IMR-90 (cell line): ENCODE measurements around the gene LHFPL3. TPM values are rescaled to one million over a fixed set of nuclear protein-coding genes. Genes with fewer than 3 reads are reported as not detected.

Source experiments
- ATAC-seq: fragments of 200-7000 bp; cut with Tn5 transposase; 2 replicates; pipeline ENCODE4 v1.9.1; 2020; ENCODE audit warnings: low read depth, mild to moderate bottlenecking, moderate library complexity
- Bru-seq: library from RNA; stranded (reverse); fragments of 400-500 nt; gene quantifications from one replicate; lab custom pipeline; 2021; lab: Mats Ljungman, UMichigan
- BruChase-seq, 2 experiments: library from RNA; stranded (reverse); fragments of 400-500 nt; gene quantifications; one replicate each; lab custom pipeline; 2021; lab: Mats Ljungman, UMichigan
- BruUV-seq: library from RNA; stranded (reverse); fragments of 400-500 nt; replicated peaks from 2 replicates; lab custom pipeline; 2021; lab: Mats Ljungman, UMichigan
- CTCF ChIA-PET: fragments of 300-600 bp; formaldehyde crosslinking; extraction: SDS; loops from one replicate; lab custom pipeline; 2021; ENCODE audit warnings: antibody characterized with exemption; lab: Yijun Ruan, JAX
- POLR2A ChIA-PET: fragments of 300-600 bp; sonication (Branson Sonifier 250); formaldehyde crosslinking; loops from one replicate; lab custom pipeline; 2022; ENCODE audit warnings: antibody characterized with exemption; ENCODE audit not compliant: unreplicated experiment; lab: Charles Lee
- DNase-seq: peaks from one replicate; pipeline ENCODE4 v3.0.0; 2013
- H2AFZ ChIP-seq: replicated peaks from 2 replicates; pipeline ENCODE3; 2013; ENCODE audit warnings: low read length, mild to moderate bottlenecking; ENCODE audit not compliant: poor library complexity
- H2AK5ac ChIP-seq: 2 replicates; pipeline ENCODE4 v1.6.1; 2013; ENCODE audit warnings: low read depth, low read length, inconsistent platforms
- H2AK9ac ChIP-seq: replicated peaks from 2 replicates; pipeline ENCODE3; 2013; ENCODE audit warnings: mild to moderate bottlenecking, low read depth, low read length, moderate library complexity; ENCODE audit not compliant: poor library complexity
- H2BK120ac ChIP-seq: 2 replicates; pipeline ENCODE4 v1.6.1; 2013; ENCODE audit warnings: low read depth, low read length, inconsistent platforms
- H2BK15ac ChIP-seq: 3 replicates; pipeline ENCODE4 v1.6.1; 2013; ENCODE audit warnings: low read depth, low read length, inconsistent platforms
- H2BK20ac ChIP-seq: 2 replicates; pipeline ENCODE4 v1.6.1; 2013; ENCODE audit warnings: low read depth, mild to moderate bottlenecking, inconsistent platforms, low read length, moderate library complexity
- H2BK5ac ChIP-seq: 2 replicates; pipeline ENCODE4 v1.6.1; 2013; ENCODE audit warnings: mild to moderate bottlenecking, low read depth, low read length, inconsistent platforms; ENCODE audit not compliant: poor library complexity, severe bottlenecking
- H3K14ac ChIP-seq: replicated peaks from 2 replicates; pipeline ENCODE4 v1.6.1; 2013; ENCODE audit warnings: low read depth, low read length, inconsistent platforms
- H3K18ac ChIP-seq: 2 replicates; pipeline ENCODE4 v1.6.1; 2013; ENCODE audit warnings: low read depth, low read length, control low read depth
- H3K23ac ChIP-seq: 2 replicates; pipeline ENCODE4 v1.6.1; 2013; ENCODE audit warnings: low read depth, low read length, inconsistent platforms
- H3K27ac ChIP-seq: 2 replicates; pipeline ENCODE4 v1.5.1; 2013; ENCODE audit warnings: mild to moderate bottlenecking, control low read depth, low read length; ENCODE audit not compliant: insufficient read depth
- H3K27me3 ChIP-seq: 2 replicates; pipeline ENCODE4 v1.6.1; 2013; ENCODE audit warnings: low read length; ENCODE audit not compliant: control insufficient read depth, insufficient read depth
- H3K36me3 ChIP-seq: 2 replicates; pipeline ENCODE4 v1.6.1; 2013; ENCODE audit warnings: low read length, mixed read lengths; ENCODE audit not compliant: control insufficient read depth, insufficient read depth
- H3K4ac ChIP-seq: 2 replicates; pipeline ENCODE4 v1.6.1; 2013; ENCODE audit warnings: low read depth, low read length, inconsistent platforms
- H3K4me1 ChIP-seq: 2 replicates; pipeline ENCODE4 v1.6.1; 2013; ENCODE audit warnings: low read length, mixed read lengths; ENCODE audit not compliant: control insufficient read depth, insufficient read depth
- H3K4me2 ChIP-seq: 2 replicates; pipeline ENCODE4 v1.6.1; 2013; ENCODE audit warnings: low read depth, mild to moderate bottlenecking, control low read depth, low read length, moderate library complexity
- H3K4me3 ChIP-seq: 2 replicates; pipeline ENCODE4 v1.5.1; 2013; ENCODE audit warnings: low read depth, mild to moderate bottlenecking, control low read depth, low read length, moderate library complexity; ENCODE audit not compliant: insufficient read depth
- H3K56ac ChIP-seq: 2 replicates; pipeline ENCODE4 v1.6.1; 2013; ENCODE audit warnings: low read length, inconsistent platforms; ENCODE audit not compliant: insufficient read depth; ENCODE audit errors: extremely low read depth
- H3K79me1 ChIP-seq, 2 experiments: 2 replicates each; pipeline ENCODE4 v1.6.1; 2013; ENCODE audit warnings: low read length in 2 of 2, inconsistent platforms in 1 of 2, low read depth in 1 of 2
- H3K9ac ChIP-seq: 2 replicates; pipeline ENCODE4 v1.6.1; 2013; ENCODE audit warnings: low read depth, low read length, control low read depth
- H3K9me1 ChIP-seq: 2 replicates; pipeline ENCODE4 v1.6.1; 2013; ENCODE audit warnings: low read length, inconsistent platforms; ENCODE audit not compliant: insufficient read depth
- H3K9me3 ChIP-seq: 2 replicates; pipeline ENCODE4 v1.6.1; 2013; ENCODE audit warnings: low read length; ENCODE audit not compliant: control insufficient read depth, insufficient read depth
- H4K20me1 ChIP-seq: 2 replicates; pipeline ENCODE4 v1.6.1; 2013; ENCODE audit warnings: low read length, inconsistent platforms; ENCODE audit not compliant: insufficient read depth
- H4K5ac ChIP-seq: 2 replicates; pipeline ENCODE4 v1.6.1; 2013; ENCODE audit warnings: mild to moderate bottlenecking, low read depth, low read length, control low read depth
- H4K8ac ChIP-seq, 2 experiments: 2 replicates each; pipeline ENCODE4 v1.6.1; 2013; ENCODE audit warnings: low read depth in 2 of 2, low read length in 2 of 2, control low read depth in 1 of 2, inconsistent platforms in 1 of 2
- H4K91ac ChIP-seq: 2 replicates; pipeline ENCODE4 v1.6.1; 2013; ENCODE audit warnings: low read depth, low read length, inconsistent platforms; ENCODE audit not compliant: insufficient read depth
- BHLHE40 ChIP-seq: fragments of 150-350 bp; IDR thresholded peaks from 2 replicates; pipeline ENCODE4 v1.6.1; 2016; ENCODE audit warnings: mild to moderate bottlenecking, low read depth, low read length
- CEBPB ChIP-seq: IDR thresholded peaks from 2 replicates; pipeline ENCODE4 v1.6.1; 2012; ENCODE audit warnings: low read depth, low read length, improper control_type of control experiment
- CHD1 ChIP-seq: IDR thresholded peaks from 2 replicates; pipeline ENCODE4 v1.6.1; 2012; ENCODE audit warnings: low read depth, low read length, improper control_type of control experiment
- MXI1 ChIP-seq: IDR thresholded peaks from 2 replicates; pipeline ENCODE4 v1.6.1; 2012; ENCODE audit warnings: low read depth, mild to moderate bottlenecking, low read length, moderate library complexity, borderline replicate concordance
- RAD21 ChIP-seq: IDR thresholded peaks from 2 replicates; pipeline ENCODE4 v1.6.1; 2012; ENCODE audit warnings: low read length, improper control_type of control experiment
- RCOR1 ChIP-seq: IDR thresholded peaks from 2 replicates; pipeline ENCODE4 v1.6.1; 2012; ENCODE audit warnings: mild to moderate bottlenecking, low read length, improper control_type of control experiment; ENCODE audit not compliant: insufficient replicate concordance
- RFX5 ChIP-seq: IDR thresholded peaks from 2 replicates; pipeline ENCODE4 v1.8.0; 2012; ENCODE audit warnings: low read depth, mild to moderate bottlenecking, low read length, moderate library complexity
- SMC3 ChIP-seq: fragments of 150-350 bp; IDR thresholded peaks from 2 replicates; pipeline ENCODE4 v1.6.1; 2016; ENCODE audit warnings: low read depth, mild to moderate bottlenecking, antibody characterized with exemption, low read length, moderate library complexity
- WGBS, 2 experiments: methylation state at CpG; one replicate each; pipeline versions ENCODE4 v1.1.5 to v1.1.7; 2013; ENCODE audit warnings: missing lambda C conversion rate in 2 of 2; ENCODE audit not compliant: insufficient read length in 1 of 2; ENCODE audit errors: extremely low coverage in 2 of 2; 5-methylcytosine and 5-hydroxymethylcytosine counted together
- dilution Hi-C: fragments of 300-500 bp; cut with HindIII; formaldehyde crosslinking; loops from one replicate; pipeline ENCODE4 v1.14.3; 2018; ENCODE audit warnings: low sequenced_read_pairs; ENCODE audit not compliant: unreplicated experiment
- in situ Hi-C: fragments of 300-500 bp; cut with MboI; formaldehyde crosslinking; loops from 3 replicates; pipeline ENCODE4 v1.14.3; 2019; ENCODE audit warnings: low sequenced_read_pairs, inconsistent platforms, mixed read lengths
- intact Hi-C: fragments of 100-400 bp; cut with micrococcal nuclease; formaldehyde crosslinking; loops from 2 replicates; pipeline ENCODE4 v1.10.0; 2022
- long read RNA-seq: library from polyadenylated mRNA; unstranded; transcript quantifications from one replicate; pipeline ENCODE4 v2.0.0, GENCODE V29; 2021; ENCODE audit not compliant: unreplicated experiment
- polyA plus RNA-seq, 3 experiments: library from polyadenylated mRNA; depleted of rRNA; stranded (reverse); fragments of >200 nt; gene quantifications; 2 replicates each; pipeline ENCODE4 v1.2.3, GENCODE V29; 2012; ENCODE audit warnings: low replicate concordance in 1 of 3
- total RNA-seq: library from RNA; depleted of rRNA; stranded (reverse); fragments of >200 nt; gene quantifications from 2 replicates; pipeline ENCODE4 v1.2.3, GENCODE V29; 2012; rRNA removed
- TF ChIP-seq, protein P1 (sequence below): fragments of 150-350 bp; IDR thresholded peaks from 2 replicates; pipeline ENCODE4 v1.6.1; 2017; ENCODE audit warnings: mild to moderate bottlenecking, antibody characterized with exemption, low read length, low read depth
- TF ChIP-seq, protein P2 (sequence below): conservative IDR thresholded peaks from 2 replicates; pipeline ENCODE4 v1.5.1; 2012; ENCODE audit warnings: mild to moderate bottlenecking, low read depth, low read length, improper control_type of control experiment

The LHFPL3 gene
- total RNA-seq, result not detected in 2 replicates
- not detected in 2 replicates for polyA plus RNA-seq (2012; rRNA removed)
- polyA plus RNA-seq (2012; cell fraction: cytosol; rRNA removed), result not detected in 2 replicates
- polyA plus RNA-seq (2012; cell fraction: nucleus; rRNA removed; ENCODE audit: low replicate concordance), result not detected in 2 replicates
- percentile 2 among the genes with signal in this experiment for Bru-seq, nascent RNA
- percentile 3 among the genes with signal in this experiment for BruChase-seq, experiment 1, labeled RNA remaining after a 6-hour chase
- BruChase-seq, experiment 2, labeled RNA remaining after a 2-hour chase, result percentile 2 among the genes with signal in this experiment
- long read RNA-seq, result 0 reads

DNA sequence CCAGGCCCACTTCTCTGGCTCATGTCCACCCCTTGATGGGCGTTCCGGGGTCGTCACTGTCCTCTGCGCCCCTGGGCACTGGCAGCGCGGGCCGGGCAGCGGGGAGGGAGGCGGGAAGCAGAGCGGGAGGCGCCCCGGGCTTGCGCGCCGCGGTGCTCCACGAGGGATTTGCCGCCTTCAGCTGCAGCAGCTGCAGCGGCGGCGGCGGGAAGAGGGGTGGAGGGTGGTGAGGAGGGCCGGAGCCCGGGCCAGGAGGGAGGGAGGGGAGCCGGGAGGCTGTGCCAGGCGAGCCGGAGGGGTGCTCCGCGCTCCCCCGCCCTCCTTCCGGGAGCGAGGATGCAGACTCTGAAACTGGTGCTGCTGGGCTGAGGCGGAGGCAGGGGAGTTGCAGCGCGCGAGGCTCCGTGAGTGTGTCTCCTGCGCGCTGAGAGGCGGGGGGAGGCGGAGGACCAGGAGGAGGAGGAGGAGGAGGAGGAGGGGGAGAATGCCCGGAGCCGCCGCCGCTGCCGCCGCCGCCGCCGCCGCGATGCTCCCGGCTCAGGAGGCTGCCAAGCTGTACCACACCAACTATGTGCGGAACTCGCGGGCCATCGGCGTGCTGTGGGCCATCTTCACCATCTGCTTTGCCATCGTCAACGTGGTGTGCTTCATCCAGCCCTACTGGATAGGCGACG, at the start of gene LHFPL3:
Gene LHFPL3 (plus strand): TSS at position 308 of the 674 bp plus-strand sequence.
- no peaks in the 10 kb centered on the region for H3K79me1 ChIP-seq
- H2AK9ac ChIP-seq, result peak within 1 kb of the TSS; percentile 39
- H2AFZ ChIP-seq, result peak within 1 kb of the TSS; percentile 19
- TF ChIP-seq CEBPB (no peak), SMC3 (no peak), CHD1 (no peak), RAD21 (no peak), RFX5 (no peak), BHLHE40 (no peak), MXI1 (no peak), RCOR1 (no peak)
- TF ChIP-seq, protein P1, sequence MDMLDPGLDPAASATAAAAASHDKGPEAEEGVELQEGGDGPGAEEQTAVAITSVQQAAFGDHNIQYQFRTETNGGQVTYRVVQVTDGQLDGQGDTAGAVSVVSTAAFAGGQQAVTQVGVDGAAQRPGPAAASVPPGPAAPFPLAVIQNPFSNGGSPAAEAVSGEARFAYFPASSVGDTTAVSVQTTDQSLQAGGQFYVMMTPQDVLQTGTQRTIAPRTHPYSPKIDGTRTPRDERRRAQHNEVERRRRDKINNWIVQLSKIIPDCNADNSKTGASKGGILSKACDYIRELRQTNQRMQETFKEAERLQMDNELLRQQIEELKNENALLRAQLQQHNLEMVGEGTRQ, result no peak
- TF ChIP-seq, protein P2, sequence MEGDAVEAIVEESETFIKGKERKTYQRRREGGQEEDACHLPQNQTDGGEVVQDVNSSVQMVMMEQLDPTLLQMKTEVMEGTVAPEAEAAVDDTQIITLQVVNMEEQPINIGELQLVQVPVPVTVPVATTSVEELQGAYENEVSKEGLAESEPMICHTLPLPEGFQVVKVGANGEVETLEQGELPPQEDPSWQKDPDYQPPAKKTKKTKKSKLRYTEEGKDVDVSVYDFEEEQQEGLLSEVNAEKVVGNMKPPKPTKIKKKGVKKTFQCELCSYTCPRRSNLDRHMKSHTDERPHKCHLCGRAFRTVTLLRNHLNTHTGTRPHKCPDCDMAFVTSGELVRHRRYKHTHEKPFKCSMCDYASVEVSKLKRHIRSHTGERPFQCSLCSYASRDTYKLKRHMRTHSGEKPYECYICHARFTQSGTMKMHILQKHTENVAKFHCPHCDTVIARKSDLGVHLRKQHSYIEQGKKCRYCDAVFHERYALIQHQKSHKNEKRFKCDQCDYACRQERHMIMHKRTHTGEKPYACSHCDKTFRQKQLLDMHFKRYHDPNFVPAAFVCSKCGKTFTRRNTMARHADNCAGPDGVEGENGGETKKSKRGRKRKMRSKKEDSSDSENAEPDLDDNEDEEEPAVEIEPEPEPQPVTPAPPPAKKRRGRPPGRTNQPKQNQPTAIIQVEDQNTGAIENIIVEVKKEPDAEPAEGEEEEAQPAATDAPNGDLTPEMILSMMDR, result no peak
- DNase-seq (no peak), ATAC-seq (peak; percentile 65)
- no peak within 1 kb of the TSS for H3K56ac ChIP-seq
- ChIA-PET CTCF (interaction anchor here (0.7 kb wide), 1 partner anchor 55 kb away, joined by 3 read pairs; no protein-coding TSS in a partner anchor), POLR2A (no interaction called here)
- intact Hi-C loops, result no loop called here
- no TSS peak for BruUV-seq
- no peak within 1 kb of the TSS for H2BK120ac ChIP-seq
- H2BK15ac ChIP-seq, result no peak within 1 kb of the TSS
- peaks cover 2% of the 10 kb centered on the region; the same call in 1 of the 2 replicates for H3K4me1 ChIP-seq
- H3K14ac ChIP-seq, result no peak within 1 kb of the TSS
- peak within 1 kb of the TSS; percentile 24; the same call in 1 of the 2 replicates for H3K4me3 ChIP-seq
- 3% methylated on average over 29 of the region's 62 CpGs; no CpG with 5 or more reads in 1 of the 2 experiments for WGBS, 2 experiments
- H2BK20ac ChIP-seq, result no peak within 1 kb of the TSS
- H4K91ac ChIP-seq, result no peak within 1 kb of the TSS
- dilution Hi-C loops, result no loop called here
- H2AK5ac ChIP-seq, result no peak within 1 kb of the TSS
- H3K9me1 ChIP-seq, result no peaks in the 10 kb centered on the region
- H3K27me3 ChIP-seq, result peaks cover 31% of the 10 kb centered on the region
- no peaks in the 10 kb centered on the region for H4K20me1 ChIP-seq
- H3K9me3 ChIP-seq, result no peaks in the 10 kb centered on the region
- peak within 1 kb of the TSS; percentile 71; the same call in 1 of the 2 replicates for H3K4me2 ChIP-seq
- in situ Hi-C loops, result no loop called here
- H3K27ac ChIP-seq, result no peak within 1 kb of the TSS
- no peak within 1 kb of the TSS for H3K9ac ChIP-seq
- H4K8ac ChIP-seq, result no peak within 1 kb of the TSS
- no peak within 1 kb of the TSS for H3K23ac ChIP-seq
- H3K18ac ChIP-seq, result no peak within 1 kb of the TSS
- no peak within 1 kb of the TSS for H2BK5ac ChIP-seq
- no peak within 1 kb of the TSS for H3K4ac ChIP-seq
- H3K36me3 ChIP-seq, result no peaks in the 10 kb centered on the region
- no peak within 1 kb of the TSS for H4K5ac ChIP-seq
